ENCODE data around the gene CNTN4. TPM values are rescaled to one million over a fixed set of nuclear protein-coding genes. Genes with fewer than 3 reads are reported as not detected.

CNTN4 gene
- total RNA-seq, 1 donor from 2014 or later = 37.5 TPM

GRCh38 chr3:2130726-2131125, 32.1 kb downstream of the CNTN4 start:
- no peak for DNase-seq (ENCODE audit: low spot score in 2 of 2)
- H3K9me3 ChIP-seq = no peaks in the 10 kb centered on the region
- H3K27ac ChIP-seq = no peak overlapping the region
- TF ChIP-seq, protein P1, sequence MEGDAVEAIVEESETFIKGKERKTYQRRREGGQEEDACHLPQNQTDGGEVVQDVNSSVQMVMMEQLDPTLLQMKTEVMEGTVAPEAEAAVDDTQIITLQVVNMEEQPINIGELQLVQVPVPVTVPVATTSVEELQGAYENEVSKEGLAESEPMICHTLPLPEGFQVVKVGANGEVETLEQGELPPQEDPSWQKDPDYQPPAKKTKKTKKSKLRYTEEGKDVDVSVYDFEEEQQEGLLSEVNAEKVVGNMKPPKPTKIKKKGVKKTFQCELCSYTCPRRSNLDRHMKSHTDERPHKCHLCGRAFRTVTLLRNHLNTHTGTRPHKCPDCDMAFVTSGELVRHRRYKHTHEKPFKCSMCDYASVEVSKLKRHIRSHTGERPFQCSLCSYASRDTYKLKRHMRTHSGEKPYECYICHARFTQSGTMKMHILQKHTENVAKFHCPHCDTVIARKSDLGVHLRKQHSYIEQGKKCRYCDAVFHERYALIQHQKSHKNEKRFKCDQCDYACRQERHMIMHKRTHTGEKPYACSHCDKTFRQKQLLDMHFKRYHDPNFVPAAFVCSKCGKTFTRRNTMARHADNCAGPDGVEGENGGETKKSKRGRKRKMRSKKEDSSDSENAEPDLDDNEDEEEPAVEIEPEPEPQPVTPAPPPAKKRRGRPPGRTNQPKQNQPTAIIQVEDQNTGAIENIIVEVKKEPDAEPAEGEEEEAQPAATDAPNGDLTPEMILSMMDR (IDR thresholded peaks at IDR 0.05) = no peak
- H3K27me3 ChIP-seq = no peaks in the 10 kb centered on the region
- intact Hi-C loops (cut with DNase I) = no loop called here
- H3K4me1 ChIP-seq = no peaks in the 10 kb centered on the region
- no peak overlapping the region for H3K4me3 ChIP-seq
- peaks cover 0 to 8% of the 10 kb centered on the region in 2 donors for H3K36me3 ChIP-seq

GRCh38 chr3:2133146-2133545, 34.5 kb downstream of the CNTN4 start:
- H3K27ac ChIP-seq = no peak overlapping the region
- no peak overlapping the region for H3K4me3 ChIP-seq
- no peak for DNase-seq (ENCODE audit: low spot score in 2 of 2)
- peaks cover 0 to 8% of the 10 kb centered on the region in 2 donors for H3K36me3 ChIP-seq
- intact Hi-C loops (cut with DNase I) = no loop called here
- no peaks in the 10 kb centered on the region for H3K9me3 ChIP-seq
- H3K4me1 ChIP-seq = no peaks in the 10 kb centered on the region
- H3K27me3 ChIP-seq = no peaks in the 10 kb centered on the region
- TF ChIP-seq, protein P1 (IDR thresholded peaks at IDR 0.05) = no peak

DNA sequence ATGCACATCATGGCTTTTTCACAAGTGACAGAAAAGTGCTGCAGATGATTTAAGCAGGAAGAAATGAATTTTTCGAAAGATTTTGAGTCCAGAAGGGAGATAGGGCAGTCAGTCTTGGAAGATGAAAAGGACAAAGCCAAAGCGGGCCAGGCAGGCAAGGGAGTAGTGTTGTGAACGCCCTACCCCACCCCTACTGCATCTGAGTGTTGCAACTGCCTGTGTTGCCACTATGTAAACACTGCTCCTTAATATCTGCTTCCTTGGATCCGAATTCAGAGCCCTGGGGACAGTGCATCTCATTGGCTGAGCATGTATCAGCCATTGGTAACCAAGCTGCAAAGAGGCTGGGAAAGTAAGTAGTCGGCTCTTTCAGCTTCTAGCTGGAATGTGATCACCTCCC, 39.0 kb downstream of the CNTN4 start:
- TF ChIP-seq, protein P1 (IDR thresholded peaks at IDR 0.05) = no peak
- no peak for DNase-seq (ENCODE audit: low spot score in 2 of 2)
- intact Hi-C loops (cut with DNase I) = no loop called here
- Histone ChIP-seq H3K27ac (no peak overlapping the region), H3K36me3 (peaks cover 0 to 2% of the 10 kb centered on the region in 2 donors), H3K27me3 (no peaks in the 10 kb centered on the region), H3K9me3 (no peaks in the 10 kb centered on the region), H3K4me1 (no peaks in the 10 kb centered on the region), H3K4me3 (no peak overlapping the region)

- TF ChIP-seq, protein P1 (IDR thresholded peaks at IDR 0.05) = no peak
- Histone ChIP-seq H3K4me1 (no peaks in the 10 kb centered on the region), H3K27me3 (no peaks in the 10 kb centered on the region), H3K27ac (no peak overlapping the region), H3K9me3 (no peaks in the 10 kb centered on the region), H3K36me3 (no peaks in the 10 kb centered on the region), H3K4me3 (no peak overlapping the region)
- no peak for DNase-seq (ENCODE audit: low spot score in 2 of 2)
- intact Hi-C loops (cut with DNase I) = no loop called here
Measured at GRCh38 chr3:2141482-2141881, 42.8 kb downstream of the CNTN4 start.

DNA sequence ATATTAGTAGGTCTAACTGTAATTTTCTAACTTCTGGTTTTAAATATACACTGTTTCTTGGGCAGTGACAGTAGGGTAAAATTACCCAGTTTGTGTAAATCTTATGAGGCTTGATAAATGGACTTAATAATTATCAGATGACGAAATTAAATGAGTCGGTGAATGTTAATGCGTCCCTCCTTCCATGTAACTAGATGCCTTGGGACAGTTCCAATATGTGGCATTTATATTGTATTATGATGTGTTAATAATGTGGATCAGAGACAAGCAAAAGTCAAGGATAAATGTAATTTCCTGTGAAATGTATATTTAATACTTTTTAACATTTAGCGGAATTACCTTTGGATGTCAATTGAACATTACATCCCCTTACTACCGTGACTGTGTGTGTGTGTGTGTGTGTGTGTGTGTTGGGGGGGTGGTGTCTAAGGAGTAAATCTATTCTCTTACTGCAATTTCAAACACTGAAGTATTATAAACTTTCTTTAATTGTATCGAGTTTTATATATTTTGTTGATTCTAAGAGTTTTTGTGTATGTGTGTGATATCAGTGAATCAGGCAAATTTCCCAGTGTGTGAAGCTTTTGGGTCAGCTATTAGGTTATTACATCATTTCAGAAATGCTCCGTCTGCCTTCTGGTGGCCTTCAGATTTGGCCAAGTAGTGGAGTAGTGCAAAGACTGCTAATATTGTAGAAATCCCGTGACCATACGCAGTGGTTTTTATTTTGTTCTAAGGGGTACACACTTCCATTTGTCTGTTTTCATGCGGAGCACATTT, 50.1 kb downstream of the CNTN4 start:
- no peaks in the 10 kb centered on the region for H3K36me3 ChIP-seq
- no peak overlapping the region for H3K4me3 ChIP-seq
- DNase-seq (ENCODE audit: low spot score in 2 of 2) = no peak
- no peaks in the 10 kb centered on the region for H3K9me3 ChIP-seq
- H3K4me1 ChIP-seq = no peaks in the 10 kb centered on the region
- intact Hi-C loops (cut with DNase I) = no loop called here
- TF ChIP-seq, protein P1 (IDR thresholded peaks at IDR 0.05) = no peak
- H3K27ac ChIP-seq = no peak overlapping the region
- no peaks in the 10 kb centered on the region for H3K27me3 ChIP-seq
